Measurements from ENCODE around the gene SPATS1. TPM values are rescaled to one million over a fixed set of nuclear protein-coding genes. Genes with fewer than 3 reads are reported as not detected.

Gene SPATS1
- total and polyA plus RNA-seq, 2 of the 4 experiments (the other 2 are of a cell fraction) = not detected

GRCh38 chr6:44388135-44388487 is 45.7 kb downstream of the SPATS1 start:
- TF ChIP-seq SMC3 (IDR thresholded peaks at IDR 0.05; ENCODE audit: low read depth, low read length) = no peak
- TF ChIP-seq, protein P1, sequence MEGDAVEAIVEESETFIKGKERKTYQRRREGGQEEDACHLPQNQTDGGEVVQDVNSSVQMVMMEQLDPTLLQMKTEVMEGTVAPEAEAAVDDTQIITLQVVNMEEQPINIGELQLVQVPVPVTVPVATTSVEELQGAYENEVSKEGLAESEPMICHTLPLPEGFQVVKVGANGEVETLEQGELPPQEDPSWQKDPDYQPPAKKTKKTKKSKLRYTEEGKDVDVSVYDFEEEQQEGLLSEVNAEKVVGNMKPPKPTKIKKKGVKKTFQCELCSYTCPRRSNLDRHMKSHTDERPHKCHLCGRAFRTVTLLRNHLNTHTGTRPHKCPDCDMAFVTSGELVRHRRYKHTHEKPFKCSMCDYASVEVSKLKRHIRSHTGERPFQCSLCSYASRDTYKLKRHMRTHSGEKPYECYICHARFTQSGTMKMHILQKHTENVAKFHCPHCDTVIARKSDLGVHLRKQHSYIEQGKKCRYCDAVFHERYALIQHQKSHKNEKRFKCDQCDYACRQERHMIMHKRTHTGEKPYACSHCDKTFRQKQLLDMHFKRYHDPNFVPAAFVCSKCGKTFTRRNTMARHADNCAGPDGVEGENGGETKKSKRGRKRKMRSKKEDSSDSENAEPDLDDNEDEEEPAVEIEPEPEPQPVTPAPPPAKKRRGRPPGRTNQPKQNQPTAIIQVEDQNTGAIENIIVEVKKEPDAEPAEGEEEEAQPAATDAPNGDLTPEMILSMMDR (conservative IDR thresholded peaks at IDR 0.05; ENCODE audit: low read depth, low read length) = no peak
- POLR2A ChIA-PET (ENCODE audit: unreplicated experiment) = no interaction called here
- CTCF ChIA-PET = no interaction called here

More at GRCh38 chr6:44388135-44388487, 45.7 kb downstream of the SPATS1 start:
- no peak overlapping the region for H2BK15ac ChIP-seq (ENCODE audit: low read depth, low read length)
- no peak for ATAC-seq (ENCODE audit: low read depth)
- H4K5ac ChIP-seq (ENCODE audit: low read depth, low read length) = 0 out of 2 replicates have a peak overlapping the region, but pooled peaks have one; percentile 6
- H3K4me2 ChIP-seq (ENCODE audit: low read depth, low read length) = peak overlapping the region; percentile 100
- peaks cover 4% of the 10 kb centered on the region; the same call in 1 of the 2 replicates for H3K4me1 ChIP-seq (ENCODE audit: control insufficient read depth, insufficient read depth, low read length)
- H4K20me1 ChIP-seq (ENCODE audit: insufficient read depth, low read length) = peaks cover 16% of the 10 kb centered on the region
- H3K18ac ChIP-seq (ENCODE audit: low read depth, low read length) = 0 out of 2 replicates have a peak overlapping the region, but pooled peaks have one; percentile 17
- H3K23ac ChIP-seq (ENCODE audit: low read depth, low read length) = peak overlapping the region; percentile 93
- WGBS, 2 experiments (ENCODE audit: extremely low coverage in 2 of 2, insufficient read length in 1 of 2) = 10% methylated on average over 4 of the region's 10 CpGs; no CpG with 5 or more reads in 1 of the 2 experiments
- H3K4ac ChIP-seq (ENCODE audit: low read depth, low read length) = peak overlapping the region; percentile 69
- no peak for DNase-seq
- no peak overlapping the region for H2BK120ac ChIP-seq (ENCODE audit: low read depth, low read length)
- H3K36me3 ChIP-seq (ENCODE audit: control insufficient read depth, insufficient read depth, low read length) = peaks cover 11% of the 10 kb centered on the region
- dilution Hi-C loops (cut with HindIII; ENCODE audit: low sequenced_read_pairs, unreplicated experiment) (no loop called here), in situ Hi-C loops (cut with MboI; ENCODE audit: low sequenced_read_pairs) (no loop called here), intact Hi-C loops (cut with micrococcal nuclease) (no loop called here)
- no peaks in the 10 kb centered on the region for H3K9me3 ChIP-seq (ENCODE audit: control insufficient read depth, insufficient read depth, low read length)
- H3K9me1 ChIP-seq (ENCODE audit: insufficient read depth, low read length) = peaks cover 6% of the 10 kb centered on the region
- peaks cover 13 to 42% of the 10 kb centered on the region in 2 experiments for H3K79me1 ChIP-seq (ENCODE audit: low read depth in 1 of 2, low read length in 2 of 2)
- H3K14ac ChIP-seq (replicated peaks; ENCODE audit: low read depth, low read length) = peak overlapping the region; percentile 87
- H4K8ac ChIP-seq (ENCODE audit: low read depth in 2 of 2, low read length in 2 of 2) = peak overlapping the region in 1 of 2 experiments; percentile 71; a peak in 2 of 4 replicates
- H2AK5ac ChIP-seq (ENCODE audit: low read depth, low read length) = no peak overlapping the region
- peak overlapping the region; percentile 96 for H3K9ac ChIP-seq (ENCODE audit: low read depth, low read length)
- no peak overlapping the region for H3K56ac ChIP-seq (ENCODE audit: extremely low read depth, insufficient read depth, low read length)
- peak overlapping the region; percentile 94 for H3K27ac ChIP-seq (ENCODE audit: insufficient read depth, low read length)
- H2BK20ac ChIP-seq (ENCODE audit: low read depth, low read length) = no peak overlapping the region
- H2AK9ac ChIP-seq (replicated peaks; ENCODE audit: low read depth, low read length, poor library complexity) = peak overlapping the region; percentile 60
- no TSS peak for BruUV-seq (replicated peaks)
- H3K4me3 ChIP-seq (ENCODE audit: insufficient read depth, low read depth, low read length) = peak overlapping the region; percentile 73
- H2AFZ ChIP-seq (replicated peaks; ENCODE audit: low read length, poor library complexity) = peak overlapping the region; percentile 96
- H3K27me3 ChIP-seq (ENCODE audit: control insufficient read depth, insufficient read depth, low read length) = peaks cover 2% of the 10 kb centered on the region; the same call in 1 of the 2 replicates
- H4K91ac ChIP-seq (ENCODE audit: insufficient read depth, low read depth, low read length) = no peak overlapping the region
- H2BK5ac ChIP-seq (ENCODE audit: low read depth, low read length, poor library complexity, severe bottlenecking) = peak overlapping the region; percentile 27
